ENCODE data around the gene GSE1.

DNA sequence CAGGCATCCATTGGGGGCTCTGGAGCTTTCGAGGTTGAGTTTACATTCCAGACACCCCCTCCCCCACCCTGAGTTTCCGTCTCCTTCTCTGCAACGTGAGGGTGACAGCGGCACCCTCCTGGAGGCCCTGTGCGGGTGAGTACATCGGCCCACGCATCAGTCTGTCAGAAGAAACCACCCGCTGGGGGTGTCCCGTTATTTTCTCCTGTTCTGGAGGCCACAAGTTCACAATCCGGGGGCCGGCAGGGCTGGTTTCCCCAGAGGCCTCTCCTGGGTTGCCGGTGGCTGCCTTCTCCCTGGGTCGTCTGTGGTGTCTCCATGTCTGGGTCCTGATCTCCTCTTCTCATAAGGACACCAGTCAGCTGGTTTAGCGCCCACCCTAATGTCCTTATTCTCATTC, 35.7 kb downstream of the GSE1 start:
- TF ChIP-seq, protein P1, sequence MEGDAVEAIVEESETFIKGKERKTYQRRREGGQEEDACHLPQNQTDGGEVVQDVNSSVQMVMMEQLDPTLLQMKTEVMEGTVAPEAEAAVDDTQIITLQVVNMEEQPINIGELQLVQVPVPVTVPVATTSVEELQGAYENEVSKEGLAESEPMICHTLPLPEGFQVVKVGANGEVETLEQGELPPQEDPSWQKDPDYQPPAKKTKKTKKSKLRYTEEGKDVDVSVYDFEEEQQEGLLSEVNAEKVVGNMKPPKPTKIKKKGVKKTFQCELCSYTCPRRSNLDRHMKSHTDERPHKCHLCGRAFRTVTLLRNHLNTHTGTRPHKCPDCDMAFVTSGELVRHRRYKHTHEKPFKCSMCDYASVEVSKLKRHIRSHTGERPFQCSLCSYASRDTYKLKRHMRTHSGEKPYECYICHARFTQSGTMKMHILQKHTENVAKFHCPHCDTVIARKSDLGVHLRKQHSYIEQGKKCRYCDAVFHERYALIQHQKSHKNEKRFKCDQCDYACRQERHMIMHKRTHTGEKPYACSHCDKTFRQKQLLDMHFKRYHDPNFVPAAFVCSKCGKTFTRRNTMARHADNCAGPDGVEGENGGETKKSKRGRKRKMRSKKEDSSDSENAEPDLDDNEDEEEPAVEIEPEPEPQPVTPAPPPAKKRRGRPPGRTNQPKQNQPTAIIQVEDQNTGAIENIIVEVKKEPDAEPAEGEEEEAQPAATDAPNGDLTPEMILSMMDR (IDR thresholded peaks at IDR 0.05; ENCODE audit: low read depth, low read length, poor library complexity, severe bottlenecking), result no peak
- TF ChIP-seq EZH2phosphoT487 (IDR thresholded peaks at IDR 0.05; ENCODE audit: borderline replicate concordance, low read length), result no peak

Measured in DOHH2 (cell line).